Measurements from ENCODE around the gene PCYT1B. TPM values are rescaled to one million over a fixed set of nuclear protein-coding genes. Genes with fewer than 3 reads are reported as not detected.

The PCYT1B gene
- total RNA-seq, 1 experiment from 2014 or later = 20.7 TPM

GRCh38 chrX:24577091-24577490, 70.1 kb downstream of the PCYT1B start:
- DNase-seq (ENCODE audit: low spot score) = no peak
- Mint-ChIP-seq H3K27ac (no peak overlapping the region), H3K36me3 (peaks cover 21% of the 10 kb centered on the region), H3K4me3 (no peak overlapping the region), H3K4me1 (no peaks in the 10 kb centered on the region), H3K27me3 (ENCODE audit: low read depth) (no peaks in the 10 kb centered on the region), H3K9me3 (no peaks in the 10 kb centered on the region)
- POLR2A ChIA-PET = no interaction called here
- TF ChIP-seq MLX (CRISPR knock-in tag; IDR thresholded peaks at IDR 0.05) = no peak
- no peak for TF ChIP-seq AFF4 (CRISPR knock-in tag; IDR thresholded peaks at IDR 0.05; ENCODE audit: borderline replicate concordance)
- TF ChIP-seq PRRX2 (CRISPR knock-in tag; IDR thresholded peaks at IDR 0.05) = no peak
- TF ChIP-seq TEAD4 (CRISPR knock-in tag; IDR thresholded peaks at IDR 0.05) = no peak
- no peak for TF ChIP-seq ATF1 (CRISPR knock-in tag; IDR thresholded peaks at IDR 0.05)
- TF ChIP-seq JAZF1 (CRISPR knock-in tag; IDR thresholded peaks at IDR 0.05) = no peak
- no peak for TF ChIP-seq IRF1 (CRISPR knock-in tag; IDR thresholded peaks at IDR 0.05)
- TF ChIP-seq ZNF532 (CRISPR knock-in tag; IDR thresholded peaks at IDR 0.05; ENCODE audit: borderline replicate concordance) = no peak
- TF ChIP-seq USF2 (CRISPR knock-in tag; IDR thresholded peaks at IDR 0.05) = no peak
- TF ChIP-seq ZNF263 (CRISPR knock-in tag; IDR thresholded peaks at IDR 0.05; ENCODE audit: low read depth) = no peak
- CTCF ChIA-PET = no interaction called here
- ATAC-seq = no peak

- CTCF ChIA-PET = no interaction called here
- ATAC-seq (no peak), DNase-seq (ENCODE audit: low spot score) (no peak)
- POLR2A ChIA-PET = no interaction called here
- H3K9me3 Mint-ChIP-seq = no peaks in the 10 kb centered on the region
- no peak overlapping the region for H3K4me3 Mint-ChIP-seq
- H3K27ac Mint-ChIP-seq = no peak overlapping the region
- H3K4me1 Mint-ChIP-seq = no peaks in the 10 kb centered on the region
- peaks cover 21% of the 10 kb centered on the region for H3K36me3 Mint-ChIP-seq
- H3K27me3 Mint-ChIP-seq (ENCODE audit: low read depth) = no peaks in the 10 kb centered on the region
- TF ChIP-seq ZMAT4 (CRISPR knock-in tag; IDR thresholded peaks at IDR 0.05) (no peak), AR (CRISPR knock-in tag; IDR thresholded peaks at IDR 0.05) (no peak), SMAD4 (CRISPR knock-in tag; IDR thresholded peaks at IDR 0.05) (no peak), ZNF281 (CRISPR knock-in tag; IDR thresholded peaks at IDR 0.05) (no peak), NR3C1 (CRISPR knock-in tag; conservative IDR thresholded peaks at IDR 0.05; ENCODE audit: low read depth) (no peak), ATF2 (CRISPR knock-in tag; IDR thresholded peaks at IDR 0.05; ENCODE audit: borderline replicate concordance, low read depth) (no peak), MXD4 (CRISPR knock-in tag; IDR thresholded peaks at IDR 0.05; ENCODE audit: borderline replicate concordance) (no peak)
These were observed 71.7 kb downstream of the PCYT1B start for GRCh38 chrX:24575496-24575895.

All from WTC11 (cell line).